ENCODE measurements around the gene ATP1A2. TPM values are rescaled to one million over a fixed set of nuclear protein-coding genes. Genes with fewer than 3 reads are reported as not detected.

ATP1A2 gene
- total RNA-seq, 1 experiment from 2014 or later, result 23.2 TPM

DNA sequence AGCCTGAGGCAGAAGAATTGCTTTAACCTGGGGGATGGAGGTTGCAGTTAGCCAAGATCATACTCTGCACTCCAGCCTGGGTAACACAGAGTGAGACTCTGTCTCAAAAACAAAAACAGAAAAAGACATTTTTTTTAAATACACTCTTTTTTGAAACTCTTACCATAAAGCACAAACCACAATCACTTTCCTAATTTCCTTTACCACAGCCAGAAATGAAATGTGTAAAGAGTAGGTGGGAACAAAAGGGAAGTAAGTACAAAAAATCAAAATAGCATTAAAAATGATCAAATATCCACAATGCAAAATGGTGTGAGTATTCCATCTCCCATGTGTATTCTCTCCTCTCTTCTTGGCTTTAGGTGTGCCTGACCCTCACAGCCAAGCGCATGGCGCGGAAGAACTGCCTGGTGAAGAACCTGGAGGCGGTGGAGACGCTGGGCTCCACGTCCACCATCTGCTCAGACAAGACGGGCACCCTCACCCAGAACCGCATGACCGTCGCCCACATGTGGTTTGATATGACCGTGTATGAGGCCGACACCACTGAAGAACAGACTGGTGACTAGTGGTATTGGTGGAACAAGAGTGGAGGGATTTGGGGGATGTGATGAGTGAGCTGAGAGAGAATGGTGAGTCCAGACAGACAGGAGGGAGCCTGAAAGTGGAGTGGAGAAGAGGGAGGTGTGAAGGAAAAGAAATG lies 50.8 kb downstream of the ATP1A2 start:
- no peak for DNase-seq (ENCODE audit: low spot score)
- no peak overlapping the region for H3K27ac Mint-ChIP-seq
- peaks cover 14% of the 10 kb centered on the region for H3K27me3 Mint-ChIP-seq (ENCODE audit: low read depth)
- H3K4me1 Mint-ChIP-seq, result peaks cover 53% of the 10 kb centered on the region
- H3K36me3 Mint-ChIP-seq, result no peaks in the 10 kb centered on the region
- H3K4me3 Mint-ChIP-seq, result no peak overlapping the region
- no peak for ATAC-seq
- TF ChIP-seq, protein P1, sequence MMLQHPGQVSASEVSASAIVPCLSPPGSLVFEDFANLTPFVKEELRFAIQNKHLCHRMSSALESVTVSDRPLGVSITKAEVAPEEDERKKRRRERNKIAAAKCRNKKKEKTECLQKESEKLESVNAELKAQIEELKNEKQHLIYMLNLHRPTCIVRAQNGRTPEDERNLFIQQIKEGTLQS (CRISPR knock-in tag; conservative IDR thresholded peaks at IDR 0.05), result no peak
- TF ChIP-seq GTF2I (CRISPR knock-in tag; conservative IDR thresholded peaks at IDR 0.05) (no peak), TP53 (CRISPR knock-in tag; IDR thresholded peaks at IDR 0.05) (no peak), TEAD1 (CRISPR knock-in tag; IDR thresholded peaks at IDR 0.05) (no peak), NR3C1 (CRISPR knock-in tag; conservative IDR thresholded peaks at IDR 0.05; ENCODE audit: low read depth) (no peak)
- TF ChIP-seq, protein P2, sequence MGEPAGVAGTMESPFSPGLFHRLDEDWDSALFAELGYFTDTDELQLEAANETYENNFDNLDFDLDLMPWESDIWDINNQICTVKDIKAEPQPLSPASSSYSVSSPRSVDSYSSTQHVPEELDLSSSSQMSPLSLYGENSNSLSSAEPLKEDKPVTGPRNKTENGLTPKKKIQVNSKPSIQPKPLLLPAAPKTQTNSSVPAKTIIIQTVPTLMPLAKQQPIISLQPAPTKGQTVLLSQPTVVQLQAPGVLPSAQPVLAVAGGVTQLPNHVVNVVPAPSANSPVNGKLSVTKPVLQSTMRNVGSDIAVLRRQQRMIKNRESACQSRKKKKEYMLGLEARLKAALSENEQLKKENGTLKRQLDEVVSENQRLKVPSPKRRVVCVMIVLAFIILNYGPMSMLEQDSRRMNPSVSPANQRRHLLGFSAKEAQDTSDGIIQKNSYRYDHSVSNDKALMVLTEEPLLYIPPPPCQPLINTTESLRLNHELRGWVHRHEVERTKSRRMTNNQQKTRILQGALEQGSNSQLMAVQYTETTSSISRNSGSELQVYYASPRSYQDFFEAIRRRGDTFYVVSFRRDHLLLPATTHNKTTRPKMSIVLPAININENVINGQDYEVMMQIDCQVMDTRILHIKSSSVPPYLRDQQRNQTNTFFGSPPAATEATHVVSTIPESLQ (CRISPR knock-in tag; IDR thresholded peaks at IDR 0.05), result no peak
- TF ChIP-seq, protein P3, sequence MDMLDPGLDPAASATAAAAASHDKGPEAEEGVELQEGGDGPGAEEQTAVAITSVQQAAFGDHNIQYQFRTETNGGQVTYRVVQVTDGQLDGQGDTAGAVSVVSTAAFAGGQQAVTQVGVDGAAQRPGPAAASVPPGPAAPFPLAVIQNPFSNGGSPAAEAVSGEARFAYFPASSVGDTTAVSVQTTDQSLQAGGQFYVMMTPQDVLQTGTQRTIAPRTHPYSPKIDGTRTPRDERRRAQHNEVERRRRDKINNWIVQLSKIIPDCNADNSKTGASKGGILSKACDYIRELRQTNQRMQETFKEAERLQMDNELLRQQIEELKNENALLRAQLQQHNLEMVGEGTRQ (CRISPR knock-in tag; IDR thresholded peaks at IDR 0.05), result no peak
- no peaks in the 10 kb centered on the region for H3K9me3 Mint-ChIP-seq
- CTCF ChIA-PET, result interaction anchor here (0.6 to 5.4 kb wide), 16 partner anchors 8 to 164 kb away, joined by 3 to 71 read pairs (median 6); partner anchors contain the start of genes ATP1A2 and CASQ1
- POLR2A ChIA-PET, result no interaction called here

- ChIA-PET CTCF (interaction anchor here (0.6 to 5.4 kb wide), 17 partner anchors 9 to 163 kb away, joined by 3 to 71 read pairs (median 7); partner anchors contain the start of genes ATP1A2, ATP1A4 and CASQ1), POLR2A (no interaction called here)
- Mint-ChIP-seq H3K36me3 (no peaks in the 10 kb centered on the region), H3K4me1 (peaks cover 60% of the 10 kb centered on the region), H3K27ac (no peak overlapping the region), H3K27me3 (ENCODE audit: low read depth) (peaks cover 14% of the 10 kb centered on the region), H3K9me3 (no peaks in the 10 kb centered on the region), H3K4me3 (no peak overlapping the region)
- ATAC-seq, result no peak
- no peak for DNase-seq (ENCODE audit: low spot score)
- TF ChIP-seq CDX4 (CRISPR knock-in tag; IDR thresholded peaks at IDR 0.05; ENCODE audit: borderline replicate concordance) (no peak), NR3C1 (CRISPR knock-in tag; conservative IDR thresholded peaks at IDR 0.05; ENCODE audit: low read depth) (no peak), ZNF396 (CRISPR knock-in tag; IDR thresholded peaks at IDR 0.05; ENCODE audit: borderline replicate concordance) (no peak), JAZF1 (CRISPR knock-in tag; IDR thresholded peaks at IDR 0.05) (no peak), ZBTB21 (CRISPR knock-in tag; IDR thresholded peaks at IDR 0.05; ENCODE audit: borderline replicate concordance) (no peak), NFATC4 (CRISPR knock-in tag; IDR thresholded peaks at IDR 0.05) (no peak), RELA (CRISPR knock-in tag; IDR thresholded peaks at IDR 0.05; ENCODE audit: borderline replicate concordance) (no peak), FOXJ3 (CRISPR knock-in tag; IDR thresholded peaks at IDR 0.05; ENCODE audit: borderline replicate concordance) (no peak), NR1H2 (CRISPR knock-in tag; IDR thresholded peaks at IDR 0.05) (no peak), PRRX2 (CRISPR knock-in tag; IDR thresholded peaks at IDR 0.05) (no peak), TP53 (CRISPR knock-in tag; IDR thresholded peaks at IDR 0.05) (no peak), SOX15 (CRISPR knock-in tag; IDR thresholded peaks at IDR 0.05) (no peak)
- TF ChIP-seq, protein P4, sequence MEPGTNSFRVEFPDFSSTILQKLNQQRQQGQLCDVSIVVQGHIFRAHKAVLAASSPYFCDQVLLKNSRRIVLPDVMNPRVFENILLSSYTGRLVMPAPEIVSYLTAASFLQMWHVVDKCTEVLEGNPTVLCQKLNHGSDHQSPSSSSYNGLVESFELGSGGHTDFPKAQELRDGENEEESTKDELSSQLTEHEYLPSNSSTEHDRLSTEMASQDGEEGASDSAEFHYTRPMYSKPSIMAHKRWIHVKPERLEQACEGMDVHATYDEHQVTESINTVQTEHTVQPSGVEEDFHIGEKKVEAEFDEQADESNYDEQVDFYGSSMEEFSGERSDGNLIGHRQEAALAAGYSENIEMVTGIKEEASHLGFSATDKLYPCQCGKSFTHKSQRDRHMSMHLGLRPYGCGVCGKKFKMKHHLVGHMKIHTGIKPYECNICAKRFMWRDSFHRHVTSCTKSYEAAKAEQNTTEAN (CRISPR knock-in tag; IDR thresholded peaks at IDR 0.05), result no peak
- TF ChIP-seq, protein P5, sequence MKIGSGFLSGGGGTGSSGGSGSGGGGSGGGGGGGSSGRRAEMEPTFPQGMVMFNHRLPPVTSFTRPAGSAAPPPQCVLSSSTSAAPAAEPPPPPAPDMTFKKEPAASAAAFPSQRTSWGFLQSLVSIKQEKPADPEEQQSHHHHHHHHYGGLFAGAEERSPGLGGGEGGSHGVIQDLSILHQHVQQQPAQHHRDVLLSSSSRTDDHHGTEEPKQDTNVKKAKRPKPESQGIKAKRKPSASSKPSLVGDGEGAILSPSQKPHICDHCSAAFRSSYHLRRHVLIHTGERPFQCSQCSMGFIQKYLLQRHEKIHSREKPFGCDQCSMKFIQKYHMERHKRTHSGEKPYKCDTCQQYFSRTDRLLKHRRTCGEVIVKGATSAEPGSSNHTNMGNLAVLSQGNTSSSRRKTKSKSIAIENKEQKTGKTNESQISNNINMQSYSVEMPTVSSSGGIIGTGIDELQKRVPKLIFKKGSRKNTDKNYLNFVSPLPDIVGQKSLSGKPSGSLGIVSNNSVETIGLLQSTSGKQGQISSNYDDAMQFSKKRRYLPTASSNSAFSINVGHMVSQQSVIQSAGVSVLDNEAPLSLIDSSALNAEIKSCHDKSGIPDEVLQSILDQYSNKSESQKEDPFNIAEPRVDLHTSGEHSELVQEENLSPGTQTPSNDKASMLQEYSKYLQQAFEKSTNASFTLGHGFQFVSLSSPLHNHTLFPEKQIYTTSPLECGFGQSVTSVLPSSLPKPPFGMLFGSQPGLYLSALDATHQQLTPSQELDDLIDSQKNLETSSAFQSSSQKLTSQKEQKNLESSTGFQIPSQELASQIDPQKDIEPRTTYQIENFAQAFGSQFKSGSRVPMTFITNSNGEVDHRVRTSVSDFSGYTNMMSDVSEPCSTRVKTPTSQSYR (CRISPR knock-in tag; IDR thresholded peaks at IDR 0.05), result no peak
- TF ChIP-seq, protein P6, sequence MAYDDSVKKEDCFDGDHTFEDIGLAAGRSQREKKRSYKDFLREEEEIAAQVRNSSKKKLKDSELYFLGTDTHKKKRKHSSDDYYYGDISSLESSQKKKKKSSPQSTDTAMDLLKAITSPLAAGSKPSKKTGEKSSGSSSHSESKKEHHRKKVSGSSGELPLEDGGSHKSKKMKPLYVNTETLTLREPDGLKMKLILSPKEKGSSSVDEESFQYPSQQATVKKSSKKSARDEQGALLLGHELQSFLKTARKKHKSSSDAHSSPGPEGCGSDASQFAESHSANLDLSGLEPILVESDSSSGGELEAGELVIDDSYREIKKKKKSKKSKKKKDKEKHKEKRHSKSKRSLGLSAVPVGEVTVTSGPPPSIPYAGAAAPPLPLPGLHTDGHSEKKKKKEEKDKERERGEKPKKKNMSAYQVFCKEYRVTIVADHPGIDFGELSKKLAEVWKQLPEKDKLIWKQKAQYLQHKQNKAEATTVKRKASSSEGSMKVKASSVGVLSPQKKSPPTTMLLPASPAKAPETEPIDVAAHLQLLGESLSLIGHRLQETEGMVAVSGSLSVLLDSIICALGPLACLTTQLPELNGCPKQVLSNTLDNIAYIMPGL (CRISPR knock-in tag; IDR thresholded peaks at IDR 0.05), result no peak
- TF ChIP-seq, protein P7, sequence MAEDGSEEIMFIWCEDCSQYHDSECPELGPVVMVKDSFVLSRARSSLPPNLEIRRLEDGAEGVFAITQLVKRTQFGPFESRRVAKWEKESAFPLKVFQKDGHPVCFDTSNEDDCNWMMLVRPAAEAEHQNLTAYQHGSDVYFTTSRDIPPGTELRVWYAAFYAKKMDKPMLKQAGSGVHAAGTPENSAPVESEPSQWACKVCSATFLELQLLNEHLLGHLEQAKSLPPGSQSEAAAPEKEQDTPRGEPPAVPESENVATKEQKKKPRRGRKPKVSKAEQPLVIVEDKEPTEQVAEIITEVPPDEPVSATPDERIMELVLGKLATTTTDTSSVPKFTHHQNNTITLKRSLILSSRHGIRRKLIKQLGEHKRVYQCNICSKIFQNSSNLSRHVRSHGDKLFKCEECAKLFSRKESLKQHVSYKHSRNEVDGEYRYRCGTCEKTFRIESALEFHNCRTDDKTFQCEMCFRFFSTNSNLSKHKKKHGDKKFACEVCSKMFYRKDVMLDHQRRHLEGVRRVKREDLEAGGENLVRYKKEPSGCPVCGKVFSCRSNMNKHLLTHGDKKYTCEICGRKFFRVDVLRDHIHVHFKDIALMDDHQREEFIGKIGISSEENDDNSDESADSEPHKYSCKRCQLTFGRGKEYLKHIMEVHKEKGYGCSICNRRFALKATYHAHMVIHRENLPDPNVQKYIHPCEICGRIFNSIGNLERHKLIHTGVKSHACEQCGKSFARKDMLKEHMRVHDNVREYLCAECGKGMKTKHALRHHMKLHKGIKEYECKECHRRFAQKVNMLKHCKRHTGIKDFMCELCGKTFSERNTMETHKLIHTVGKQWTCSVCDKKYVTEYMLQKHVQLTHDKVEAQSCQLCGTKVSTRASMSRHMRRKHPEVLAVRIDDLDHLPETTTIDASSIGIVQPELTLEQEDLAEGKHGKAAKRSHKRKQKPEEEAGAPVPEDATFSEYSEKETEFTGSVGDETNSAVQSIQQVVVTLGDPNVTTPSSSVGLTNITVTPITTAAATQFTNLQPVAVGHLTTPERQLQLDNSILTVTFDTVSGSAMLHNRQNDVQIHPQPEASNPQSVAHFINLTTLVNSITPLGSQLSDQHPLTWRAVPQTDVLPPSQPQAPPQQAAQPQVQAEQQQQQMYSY (CRISPR knock-in tag; IDR thresholded peaks at IDR 0.05), result no peak
These were observed 51.5 kb downstream of the ATP1A2 start for GRCh38 chr1:160167056-160167455.

Data from WTC11 (cell line).